Lower leg skin (tissue), 4 donors: ENCODE measurements around the gene NAA35. TPM values are rescaled to one million over a fixed set of nuclear protein-coding genes. Genes with fewer than 3 reads are reported as not detected.

Experiments
- DNase-seq, 2 donors: peaks; one replicate each; pipeline ENCODE4 v3.0.0-alpha.2; 2019; ENCODE audit warnings: low spot score in 2 of 2
- H3K4me3 ChIP-seq: fragments of 200-600 bp; sonication (generic); 2 replicates; pipeline ENCODE4 v1.5.1; 2017; ENCODE audit warnings: mild to moderate bottlenecking, low read depth; ENCODE audit not compliant: poor library complexity, severe bottlenecking
- POLR2A ChIP-seq, 2 donors: fragments of 450-650 bp; IDR thresholded peaks; one replicate each; pipeline ENCODE4 v1.6.1; 2016 to 2017; ENCODE audit warnings: antibody characterized with exemption in 2 of 2, mild to moderate bottlenecking in 1 of 2, moderate library complexity in 1 of 2
- WGBS, 2 donors: methylation state at CpG; one replicate each; pipeline ENCODE4 v1.1.5; 2018; 5-methylcytosine and 5-hydroxymethylcytosine counted together
- intact Hi-C: fragments of 100-400 bp; cut with DNase I; formaldehyde crosslinking; loops from one replicate; pipeline ENCODE4 v1.15.0; 2023; ENCODE audit warnings: low total_unique reads
- total RNA-seq, 4 donors: library from RNA; depleted of rRNA; stranded (reverse); fragments of >200 nt; gene quantifications; one replicate each; pipeline ENCODE4 v1.1.0, GENCODE V29; 2016
- TF ChIP-seq, protein P1 (sequence below), 3 donors: fragments of 450-650 bp; IDR thresholded peaks; one replicate each; pipeline ENCODE4 v1.5.1; 2016; ENCODE audit warnings: antibody characterized with exemption in 3 of 3, mild to moderate bottlenecking in 3 of 3, moderate library complexity in 2 of 3

Gene NAA35
- total RNA-seq, 4 donors from 2014 or later = 11.4 to 15.2 (median 12.3) TPM

DNA sequence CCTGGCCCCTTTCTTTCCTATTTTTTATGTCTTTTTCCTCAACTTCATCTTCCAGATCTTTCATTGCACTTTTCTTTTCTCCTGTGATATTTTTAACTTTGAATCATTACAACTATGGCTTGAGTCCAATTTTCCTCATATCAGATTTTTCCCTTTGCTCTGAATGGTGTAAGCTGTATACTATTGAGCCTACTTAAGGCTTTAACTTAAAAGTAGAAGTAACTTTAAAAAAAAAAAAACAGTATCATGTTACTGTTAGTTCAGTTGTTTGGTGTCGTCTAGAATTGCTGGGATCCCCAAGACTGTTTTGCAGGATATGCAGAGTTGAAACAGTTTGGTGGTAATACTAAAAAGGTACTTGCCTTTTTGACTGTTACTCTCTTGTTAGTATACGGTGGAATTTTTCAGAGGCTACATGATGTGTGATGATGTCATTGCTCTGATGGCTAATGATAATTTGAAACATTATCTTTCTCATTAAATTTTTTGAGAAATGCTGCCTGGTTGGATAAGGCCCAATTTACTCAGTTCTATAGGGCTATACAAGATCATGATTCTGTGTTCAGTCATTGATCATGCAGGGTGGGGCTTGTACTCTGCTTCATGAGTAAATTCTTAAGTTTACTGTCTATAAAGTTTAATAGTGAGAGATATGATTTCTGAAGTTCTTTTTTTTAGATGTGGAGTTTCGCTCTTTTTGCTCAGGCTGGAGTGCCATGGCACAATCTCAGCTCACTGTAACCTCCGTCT, 8.8 kb downstream of the NAA35 start:
- H3K4me3 ChIP-seq = no peak overlapping the region
- 66 to 74% methylated on average over 4 of the region's 4 CpGs for WGBS, 2 donors
- intact Hi-C loops = no loop called here
- no peak for DNase-seq
- no peak for TF ChIP-seq POLR2A (IDR thresholded peaks at IDR 0.05)
- TF ChIP-seq, protein P1, sequence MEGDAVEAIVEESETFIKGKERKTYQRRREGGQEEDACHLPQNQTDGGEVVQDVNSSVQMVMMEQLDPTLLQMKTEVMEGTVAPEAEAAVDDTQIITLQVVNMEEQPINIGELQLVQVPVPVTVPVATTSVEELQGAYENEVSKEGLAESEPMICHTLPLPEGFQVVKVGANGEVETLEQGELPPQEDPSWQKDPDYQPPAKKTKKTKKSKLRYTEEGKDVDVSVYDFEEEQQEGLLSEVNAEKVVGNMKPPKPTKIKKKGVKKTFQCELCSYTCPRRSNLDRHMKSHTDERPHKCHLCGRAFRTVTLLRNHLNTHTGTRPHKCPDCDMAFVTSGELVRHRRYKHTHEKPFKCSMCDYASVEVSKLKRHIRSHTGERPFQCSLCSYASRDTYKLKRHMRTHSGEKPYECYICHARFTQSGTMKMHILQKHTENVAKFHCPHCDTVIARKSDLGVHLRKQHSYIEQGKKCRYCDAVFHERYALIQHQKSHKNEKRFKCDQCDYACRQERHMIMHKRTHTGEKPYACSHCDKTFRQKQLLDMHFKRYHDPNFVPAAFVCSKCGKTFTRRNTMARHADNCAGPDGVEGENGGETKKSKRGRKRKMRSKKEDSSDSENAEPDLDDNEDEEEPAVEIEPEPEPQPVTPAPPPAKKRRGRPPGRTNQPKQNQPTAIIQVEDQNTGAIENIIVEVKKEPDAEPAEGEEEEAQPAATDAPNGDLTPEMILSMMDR (IDR thresholded peaks at IDR 0.05) = no peak

DNA sequence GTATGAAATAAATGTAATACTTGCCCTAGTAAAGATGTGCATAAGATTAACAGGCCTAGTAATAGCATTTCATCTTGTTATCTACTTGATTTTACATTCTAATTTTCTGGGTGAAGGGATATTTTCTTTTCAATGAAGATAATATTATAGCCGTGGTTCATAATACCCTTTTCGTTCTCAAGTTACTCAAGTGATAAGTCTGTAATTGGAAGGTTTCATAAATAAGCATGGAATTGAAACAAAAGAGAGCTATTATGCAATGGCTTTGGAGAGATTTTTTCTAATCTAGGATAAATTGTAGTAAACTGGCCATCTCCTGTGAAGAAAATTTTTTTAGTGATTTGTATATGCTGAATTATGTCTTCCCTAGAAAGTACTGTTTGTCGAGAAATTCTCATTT, 19.0 kb downstream of the NAA35 start:
- DNase-seq = no peak
- TF ChIP-seq, protein P1 (IDR thresholded peaks at IDR 0.05) = no peak
- no peak for TF ChIP-seq POLR2A (IDR thresholded peaks at IDR 0.05)
- intact Hi-C loops = no loop called here
- no peak overlapping the region for H3K4me3 ChIP-seq
- 89 to 93% methylated on average over 3 of the region's 3 CpGs for WGBS, 2 donors

DNA sequence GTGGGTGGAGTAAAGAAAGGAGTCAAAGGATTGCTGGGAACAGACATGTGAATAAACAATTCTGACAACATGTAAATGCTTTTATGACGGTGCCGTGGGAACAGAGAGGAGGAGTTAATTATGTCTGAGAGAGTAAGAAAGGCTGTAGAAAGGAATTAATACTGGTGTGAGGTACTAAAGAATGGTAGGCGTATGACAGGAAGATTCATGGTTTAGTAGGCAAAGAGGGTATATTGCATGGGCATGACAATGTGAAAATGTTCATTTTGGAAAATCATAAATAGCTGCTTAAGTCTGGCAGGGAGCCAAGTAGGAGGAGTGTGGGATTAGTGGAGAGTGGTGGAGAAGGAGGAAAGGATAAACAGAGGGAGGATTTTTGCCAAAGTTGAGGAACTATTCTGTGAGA, 19.7 kb downstream of the NAA35 start:
- TF ChIP-seq, protein P1 (IDR thresholded peaks at IDR 0.05) = no peak
- TF ChIP-seq POLR2A (IDR thresholded peaks at IDR 0.05) = no peak
- intact Hi-C loops = no loop called here
- no peak overlapping the region for H3K4me3 ChIP-seq
- no peak for DNase-seq
- 60 to 62% methylated on average over 3 of the region's 3 CpGs for WGBS, 2 donors

DNA sequence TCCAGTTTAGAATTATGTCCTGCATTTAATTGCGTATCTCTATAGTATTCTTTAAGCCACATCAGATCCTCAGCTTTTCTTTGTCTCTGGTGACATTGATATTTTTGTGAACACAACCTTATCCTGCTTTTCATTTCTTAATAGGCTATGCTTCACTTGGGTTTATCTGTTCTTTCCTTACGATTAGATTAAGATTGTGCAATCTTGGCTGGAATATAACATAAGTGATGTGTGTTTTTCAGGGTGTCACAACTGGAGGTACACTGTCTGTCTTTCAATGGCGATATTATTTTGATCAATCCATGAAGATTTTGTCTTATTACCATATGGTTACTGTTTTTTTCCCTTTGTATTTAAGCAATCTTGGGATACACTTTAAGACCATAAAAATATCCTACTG, 23.6 kb downstream of the NAA35 start:
- no peak for DNase-seq
- intact Hi-C loops = no loop called here
- no peak overlapping the region for H3K4me3 ChIP-seq
- TF ChIP-seq POLR2A (IDR thresholded peaks at IDR 0.05) = no peak
- TF ChIP-seq, protein P1 (IDR thresholded peaks at IDR 0.05) = no peak
- 91 to 93% methylated on average over 3 of the region's 3 CpGs for WGBS, 2 donors

DNA sequence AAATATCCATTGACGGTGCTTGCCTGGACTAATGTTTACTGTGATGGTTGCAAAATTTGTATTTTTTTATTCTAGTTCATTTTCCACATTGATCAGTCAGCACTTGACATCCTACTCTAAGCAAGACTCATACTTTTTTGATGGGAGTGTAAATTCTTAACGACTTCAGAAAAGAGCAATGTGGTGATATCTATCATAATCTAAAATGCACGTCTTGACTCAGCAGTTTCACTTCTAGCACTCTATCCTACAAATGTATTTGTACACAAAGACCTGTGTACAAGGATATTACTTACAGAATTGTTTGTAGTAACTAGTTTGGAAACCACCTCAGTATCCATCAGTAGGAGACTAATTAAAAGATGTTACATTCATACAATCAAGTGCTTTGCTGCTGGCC, 24.0 kb downstream of the NAA35 start:
- H3K4me3 ChIP-seq = no peak overlapping the region
- TF ChIP-seq, protein P1 (IDR thresholded peaks at IDR 0.05) = no peak
- TF ChIP-seq POLR2A (IDR thresholded peaks at IDR 0.05) = no peak
- 86 to 92% methylated on average over 3 of the region's 3 CpGs for WGBS, 2 donors
- intact Hi-C loops = no loop called here
- DNase-seq = no peak

DNA sequence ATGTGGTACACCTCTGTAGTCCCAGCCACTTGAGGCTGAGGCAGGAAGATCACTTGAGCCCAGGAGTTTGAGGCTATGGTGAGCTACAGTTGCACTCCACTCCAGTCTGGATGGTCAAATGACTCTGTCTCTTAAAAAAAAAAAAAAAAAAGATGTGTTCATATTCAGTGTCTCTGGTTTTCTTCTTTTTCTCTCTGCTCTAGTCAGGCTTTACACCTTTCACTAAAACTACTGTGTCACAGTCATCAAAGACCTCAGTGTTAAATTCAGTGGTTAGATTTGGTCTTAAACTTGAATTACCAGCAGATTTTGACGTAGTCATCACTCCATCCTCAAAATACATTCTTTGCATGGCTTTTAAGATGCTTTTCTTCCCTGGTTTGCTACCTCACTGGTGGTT, 28.8 kb downstream of the NAA35 start:
- TF ChIP-seq, protein P1 (IDR thresholded peaks at IDR 0.05) = no peak
- no peak for TF ChIP-seq POLR2A (IDR thresholded peaks at IDR 0.05)
- intact Hi-C loops = no loop called here
- DNase-seq = no peak
- WGBS, 2 donors = 94 to 96% methylated on average over 1 of the region's 1 CpG
- no peak overlapping the region for H3K4me3 ChIP-seq
